WTC11 (cell line): ENCODE data around the gene C5orf15. TPM values are rescaled to one million over a fixed set of nuclear protein-coding genes. Genes with fewer than 3 reads are reported as not detected.
A peak's percentile ranks its signal among the peaks of the same experiment; 100 is the strongest.

Experiments
- ATAC-seq: fragments of 200-7000 bp; cut with Tn5 transposase; 2 replicates; pipeline ENCODE4 v1.10.0; 2021; ENCODE audit warnings: mild to moderate bottlenecking, moderate library complexity
- CTCF ChIA-PET: fragments of 300-600 bp; sonication (Branson Sonifier 250); formaldehyde crosslinking; loops from one replicate; lab custom pipeline; 2021; ENCODE audit warnings: antibody characterized with exemption; lab: Charles Lee
- POLR2A ChIA-PET: fragments of 350-600 bp; sonication (Branson Sonifier 250); formaldehyde crosslinking; loops from one replicate; lab custom pipeline; 2021; ENCODE audit warnings: antibody characterized with exemption; lab: Charles Lee
- DNase-seq: peaks from one replicate; pipeline ENCODE4 v3.0.0; 2021; ENCODE audit warnings: low spot score
- H3K27ac Mint-ChIP-seq: 2 replicates; pipeline ENCODE4 v1.8.0; 2021; ENCODE audit warnings: mixed read lengths
- H3K27me3 Mint-ChIP-seq: 2 replicates; pipeline ENCODE4 v1.8.0; 2021; ENCODE audit warnings: low read depth, mild to moderate bottlenecking, moderate library complexity, mixed read lengths
- H3K36me3 Mint-ChIP-seq: 2 replicates; pipeline ENCODE4 v1.8.0; 2021; ENCODE audit warnings: mixed read lengths
- H3K4me1 Mint-ChIP-seq: 2 replicates; pipeline ENCODE4 v1.8.0; 2022; ENCODE audit warnings: mixed read lengths
- H3K4me3 Mint-ChIP-seq: 2 replicates; pipeline ENCODE4 v1.8.0; 2021; ENCODE audit warnings: mild to moderate bottlenecking, moderate library complexity, mixed read lengths
- H3K9me3 Mint-ChIP-seq: 2 replicates; pipeline ENCODE4 v1.8.0; 2021; ENCODE audit warnings: mixed read lengths
- EMX1 ChIP-seq: fragments of 250-450 bp; sonication (Bioruptor Pico); IDR thresholded peaks from 2 replicates; pipeline ENCODE4 v1.8.0; 2021; ENCODE audit warnings: mild to moderate bottlenecking
- ERG ChIP-seq: fragments of 250-450 bp; sonication (Bioruptor Pico); IDR thresholded peaks from 2 replicates; pipeline ENCODE4 v1.8.0; 2021; ENCODE audit warnings: mild to moderate bottlenecking
- ESRRA ChIP-seq: sonication (generic); formaldehyde crosslinking; IDR thresholded peaks from 2 replicates; pipeline ENCODE4 v1.8.1; 2022; ENCODE audit warnings: mild to moderate bottlenecking, missing genetic modification reagents, borderline replicate concordance
- FOXK1 ChIP-seq: sonication (generic); formaldehyde crosslinking; IDR thresholded peaks from 2 replicates; pipeline ENCODE4 v1.8.0; 2022; ENCODE audit warnings: mild to moderate bottlenecking, moderate library complexity, missing genetic modification reagents
- GABPB1 ChIP-seq: sonication (generic); formaldehyde crosslinking; IDR thresholded peaks from 2 replicates; pipeline ENCODE4 v1.8.1; 2023; ENCODE audit warnings: mild to moderate bottlenecking, missing genetic modification reagents
- IRF2 ChIP-seq: sonication (generic); formaldehyde crosslinking; IDR thresholded peaks from 2 replicates; pipeline ENCODE4 v1.8.0; 2022; ENCODE audit warnings: low read depth, missing genetic modification reagents, borderline replicate concordance
- JAZF1 ChIP-seq: fragments of 250-450 bp; sonication (Bioruptor Pico); IDR thresholded peaks from 2 replicates; pipeline ENCODE4 v1.9.0; 2021; ENCODE audit warnings: moderate library complexity, mild to moderate bottlenecking, inconsistent platforms
- MAX ChIP-seq: sonication (generic); formaldehyde crosslinking; IDR thresholded peaks from 2 replicates; pipeline ENCODE4 v1.8.0; 2022; ENCODE audit warnings: mild to moderate bottlenecking, missing genetic modification reagents
- PRRX2 ChIP-seq: fragments of 250-450 bp; sonication (Bioruptor Pico); IDR thresholded peaks from 2 replicates; pipeline ENCODE4 v1.8.0; 2021; ENCODE audit warnings: mild to moderate bottlenecking
- SMAD3 ChIP-seq: sonication (generic); formaldehyde crosslinking; IDR thresholded peaks from 2 replicates; pipeline ENCODE4 v1.8.0; 2022; ENCODE audit warnings: missing genetic modification reagents, mild to moderate bottlenecking, borderline replicate concordance
- TP53 ChIP-seq: sonication (generic); formaldehyde crosslinking; IDR thresholded peaks from 2 replicates; pipeline ENCODE4 v1.8.1; 2023; ENCODE audit warnings: mild to moderate bottlenecking, missing genetic modification reagents
- ZNF121 ChIP-seq: sonication (generic); formaldehyde crosslinking; IDR thresholded peaks from 2 replicates; pipeline ENCODE4 v1.8.0; 2023; ENCODE audit warnings: missing genetic modification reagents
- ZNF396 ChIP-seq: fragments of 250-450 bp; sonication (Bioruptor Pico); IDR thresholded peaks from 2 replicates; pipeline ENCODE4 v1.8.0; 2021; ENCODE audit warnings: mild to moderate bottlenecking, moderate library complexity, borderline replicate concordance
- ZNF416 ChIP-seq: fragments of 250-450 bp; sonication (Bioruptor Pico); IDR thresholded peaks from 2 replicates; pipeline ENCODE4 v1.9.0; 2021; ENCODE audit warnings: mild to moderate bottlenecking, inconsistent platforms
- ZSCAN18 ChIP-seq: fragments of 250-450 bp; sonication (Bioruptor Pico); IDR thresholded peaks from 2 replicates; pipeline ENCODE4 v2.1.2; 2022; ENCODE audit warnings: mild to moderate bottlenecking, moderate library complexity
- total RNA-seq: library from RNA; stranded (reverse); gene quantifications from 3 replicates; pipeline ENCODE4 v1.2.3, GENCODE V29; 2021
- TF ChIP-seq, protein P1 (sequence below): sonication (generic); formaldehyde crosslinking; conservative IDR thresholded peaks from 2 replicates; pipeline ENCODE4 v1.8.1; 2023; ENCODE audit warnings: mild to moderate bottlenecking, low read depth, missing genetic modification reagents, moderate library complexity
- TF ChIP-seq, protein P2 (sequence below): sonication (generic); formaldehyde crosslinking; IDR thresholded peaks from 2 replicates; pipeline ENCODE4 v1.8.1; 2022; ENCODE audit warnings: missing genetic modification reagents, borderline replicate concordance
- TF ChIP-seq, protein P3 (sequence below): sonication (generic); formaldehyde crosslinking; conservative IDR thresholded peaks from 2 replicates; pipeline ENCODE4 v1.8.1; 2022; ENCODE audit warnings: mild to moderate bottlenecking, missing genetic modification reagents
- TF ChIP-seq, protein P4 (sequence below): sonication (generic); formaldehyde crosslinking; IDR thresholded peaks from 2 replicates; pipeline ENCODE4 v1.8.1; 2023; ENCODE audit warnings: mild to moderate bottlenecking, moderate library complexity, missing genetic modification reagents
- TF ChIP-seq, protein P5 (sequence below): sonication (generic); formaldehyde crosslinking; IDR thresholded peaks from 2 replicates; pipeline ENCODE4 v1.8.0; 2022; ENCODE audit warnings: mild to moderate bottlenecking, missing genetic modification reagents

Gene C5orf15
- total RNA-seq, 1 experiment from 2014 or later, result 32.7 TPM

DNA sequence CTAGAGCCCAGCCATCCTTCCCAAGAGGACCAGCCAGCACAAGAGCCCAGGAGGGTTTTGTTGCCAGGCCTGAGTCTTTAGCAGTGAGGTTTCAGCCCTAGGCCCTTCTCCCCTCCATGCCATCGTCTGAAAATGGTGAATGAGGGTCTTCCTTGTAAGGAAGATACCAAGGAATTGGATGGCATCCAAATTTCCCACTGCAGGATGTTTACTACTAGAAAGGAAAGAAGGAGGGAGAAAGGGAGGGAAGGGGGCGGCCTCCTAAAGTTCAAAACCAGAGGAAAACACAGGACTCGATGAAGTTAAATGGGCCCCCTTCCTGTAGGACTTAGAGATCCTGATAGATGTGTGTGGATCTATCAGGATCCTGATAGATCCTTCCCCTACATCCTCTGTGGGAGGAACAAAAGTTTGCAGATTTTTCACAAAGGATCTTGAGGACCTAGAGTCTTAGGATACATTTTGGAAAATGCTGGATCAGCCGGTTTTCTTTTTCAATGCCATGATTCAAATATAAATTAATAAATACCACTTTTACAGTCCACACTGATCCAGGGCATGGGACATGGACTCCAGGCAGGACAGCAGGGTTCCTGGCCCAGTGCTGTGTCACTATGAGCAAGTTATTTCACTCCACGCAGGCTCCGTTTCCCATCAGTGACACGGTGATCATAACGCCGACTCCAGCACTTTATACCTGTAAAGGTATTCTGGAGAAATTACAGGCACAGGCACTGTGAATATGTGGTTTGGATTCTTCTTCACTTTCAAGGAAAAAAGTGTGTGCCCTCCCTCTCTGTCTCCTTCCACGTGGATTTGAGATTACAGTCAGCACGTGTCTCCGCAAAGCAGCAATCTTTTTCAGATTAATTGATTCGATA, 40.9 kb downstream of the C5orf15 start:
- POLR2A ChIA-PET, result interaction anchor here (0.6 kb wide), 1 partner anchor 39 kb away, joined by 4 read pairs; no protein-coding TSS in a partner anchor
- TF ChIP-seq, protein P1, sequence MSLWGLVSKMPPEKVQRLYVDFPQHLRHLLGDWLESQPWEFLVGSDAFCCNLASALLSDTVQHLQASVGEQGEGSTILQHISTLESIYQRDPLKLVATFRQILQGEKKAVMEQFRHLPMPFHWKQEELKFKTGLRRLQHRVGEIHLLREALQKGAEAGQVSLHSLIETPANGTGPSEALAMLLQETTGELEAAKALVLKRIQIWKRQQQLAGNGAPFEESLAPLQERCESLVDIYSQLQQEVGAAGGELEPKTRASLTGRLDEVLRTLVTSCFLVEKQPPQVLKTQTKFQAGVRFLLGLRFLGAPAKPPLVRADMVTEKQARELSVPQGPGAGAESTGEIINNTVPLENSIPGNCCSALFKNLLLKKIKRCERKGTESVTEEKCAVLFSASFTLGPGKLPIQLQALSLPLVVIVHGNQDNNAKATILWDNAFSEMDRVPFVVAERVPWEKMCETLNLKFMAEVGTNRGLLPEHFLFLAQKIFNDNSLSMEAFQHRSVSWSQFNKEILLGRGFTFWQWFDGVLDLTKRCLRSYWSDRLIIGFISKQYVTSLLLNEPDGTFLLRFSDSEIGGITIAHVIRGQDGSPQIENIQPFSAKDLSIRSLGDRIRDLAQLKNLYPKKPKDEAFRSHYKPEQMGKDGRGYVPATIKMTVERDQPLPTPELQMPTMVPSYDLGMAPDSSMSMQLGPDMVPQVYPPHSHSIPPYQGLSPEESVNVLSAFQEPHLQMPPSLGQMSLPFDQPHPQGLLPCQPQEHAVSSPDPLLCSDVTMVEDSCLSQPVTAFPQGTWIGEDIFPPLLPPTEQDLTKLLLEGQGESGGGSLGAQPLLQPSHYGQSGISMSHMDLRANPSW (CRISPR knock-in tag), result no peak
- TF ChIP-seq EMX1 (CRISPR knock-in tag) (no peak), ERG (no peak), ZNF416 (CRISPR knock-in tag) (no peak), GABPB1 (CRISPR knock-in tag) (no peak), IRF2 (no peak), PRRX2 (CRISPR knock-in tag) (no peak), ZSCAN18 (CRISPR knock-in tag) (no peak), ESRRA (CRISPR knock-in tag) (no peak), ZNF396 (CRISPR knock-in tag) (no peak), MAX (no peak), ZNF121 (CRISPR knock-in tag) (no peak), JAZF1 (CRISPR knock-in tag) (no peak), FOXK1 (no peak), SMAD3 (CRISPR knock-in tag) (no peak), TP53 (CRISPR knock-in tag) (no peak)
- TF ChIP-seq, protein P2, sequence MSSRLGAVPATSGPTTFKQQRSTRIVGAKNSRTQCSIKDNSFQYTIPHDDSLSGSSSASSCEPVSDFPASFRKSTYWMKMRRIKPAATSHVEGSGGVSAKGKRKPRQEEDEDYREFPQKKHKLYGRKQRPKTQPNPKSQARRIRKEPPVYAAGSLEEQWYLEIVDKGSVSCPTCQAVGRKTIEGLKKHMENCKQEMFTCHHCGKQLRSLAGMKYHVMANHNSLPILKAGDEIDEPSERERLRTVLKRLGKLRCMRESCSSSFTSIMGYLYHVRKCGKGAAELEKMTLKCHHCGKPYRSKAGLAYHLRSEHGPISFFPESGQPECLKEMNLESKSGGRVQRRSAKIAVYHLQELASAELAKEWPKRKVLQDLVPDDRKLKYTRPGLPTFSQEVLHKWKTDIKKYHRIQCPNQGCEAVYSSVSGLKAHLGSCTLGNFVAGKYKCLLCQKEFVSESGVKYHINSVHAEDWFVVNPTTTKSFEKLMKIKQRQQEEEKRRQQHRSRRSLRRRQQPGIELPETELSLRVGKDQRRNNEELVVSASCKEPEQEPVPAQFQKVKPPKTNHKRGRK (CRISPR knock-in tag), result no peak
- TF ChIP-seq, protein P3, sequence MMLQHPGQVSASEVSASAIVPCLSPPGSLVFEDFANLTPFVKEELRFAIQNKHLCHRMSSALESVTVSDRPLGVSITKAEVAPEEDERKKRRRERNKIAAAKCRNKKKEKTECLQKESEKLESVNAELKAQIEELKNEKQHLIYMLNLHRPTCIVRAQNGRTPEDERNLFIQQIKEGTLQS (CRISPR knock-in tag), result no peak
- TF ChIP-seq, protein P4, sequence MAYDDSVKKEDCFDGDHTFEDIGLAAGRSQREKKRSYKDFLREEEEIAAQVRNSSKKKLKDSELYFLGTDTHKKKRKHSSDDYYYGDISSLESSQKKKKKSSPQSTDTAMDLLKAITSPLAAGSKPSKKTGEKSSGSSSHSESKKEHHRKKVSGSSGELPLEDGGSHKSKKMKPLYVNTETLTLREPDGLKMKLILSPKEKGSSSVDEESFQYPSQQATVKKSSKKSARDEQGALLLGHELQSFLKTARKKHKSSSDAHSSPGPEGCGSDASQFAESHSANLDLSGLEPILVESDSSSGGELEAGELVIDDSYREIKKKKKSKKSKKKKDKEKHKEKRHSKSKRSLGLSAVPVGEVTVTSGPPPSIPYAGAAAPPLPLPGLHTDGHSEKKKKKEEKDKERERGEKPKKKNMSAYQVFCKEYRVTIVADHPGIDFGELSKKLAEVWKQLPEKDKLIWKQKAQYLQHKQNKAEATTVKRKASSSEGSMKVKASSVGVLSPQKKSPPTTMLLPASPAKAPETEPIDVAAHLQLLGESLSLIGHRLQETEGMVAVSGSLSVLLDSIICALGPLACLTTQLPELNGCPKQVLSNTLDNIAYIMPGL (CRISPR knock-in tag), result no peak
- TF ChIP-seq, protein P5, sequence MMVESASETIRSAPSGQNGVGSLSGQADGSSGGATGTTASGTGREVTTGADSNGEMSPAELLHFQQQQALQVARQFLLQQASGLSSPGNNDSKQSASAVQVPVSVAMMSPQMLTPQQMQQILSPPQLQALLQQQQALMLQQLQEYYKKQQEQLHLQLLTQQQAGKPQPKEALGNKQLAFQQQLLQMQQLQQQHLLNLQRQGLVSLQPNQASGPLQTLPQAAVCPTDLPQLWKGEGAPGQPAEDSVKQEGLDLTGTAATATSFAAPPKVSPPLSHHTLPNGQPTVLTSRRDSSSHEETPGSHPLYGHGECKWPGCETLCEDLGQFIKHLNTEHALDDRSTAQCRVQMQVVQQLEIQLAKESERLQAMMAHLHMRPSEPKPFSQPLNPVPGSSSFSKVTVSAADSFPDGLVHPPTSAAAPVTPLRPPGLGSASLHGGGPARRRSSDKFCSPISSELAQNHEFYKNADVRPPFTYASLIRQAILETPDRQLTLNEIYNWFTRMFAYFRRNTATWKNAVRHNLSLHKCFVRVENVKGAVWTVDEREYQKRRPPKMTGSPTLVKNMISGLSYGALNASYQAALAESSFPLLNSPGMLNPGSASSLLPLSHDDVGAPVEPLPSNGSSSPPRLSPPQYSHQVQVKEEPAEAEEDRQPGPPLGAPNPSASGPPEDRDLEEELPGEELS (CRISPR knock-in tag), result no peak
- CTCF ChIA-PET, result interaction anchor here (0.6 kb wide), 1 partner anchor 29 kb away, joined by 5 read pairs; no protein-coding TSS in a partner anchor
- DNase-seq, result no peak
- H3K4me1 Mint-ChIP-seq, result peaks cover 9% of the 10 kb centered on the region
- H3K9me3 Mint-ChIP-seq, result no peaks in the 10 kb centered on the region
- no peaks in the 10 kb centered on the region for H3K36me3 Mint-ChIP-seq
- no peak for ATAC-seq
- H3K27ac Mint-ChIP-seq, result peak overlapping the region; percentile 48; the same call in 1 of the 2 replicates
- no peaks in the 10 kb centered on the region; the same call in 1 of the 2 replicates for H3K27me3 Mint-ChIP-seq
- H3K4me3 Mint-ChIP-seq, result no peak overlapping the region
